Measurements from ENCODE around the gene RRP1B.

GRCh38 chr21:43723648-43724047 lies 64.3 kb downstream of the RRP1B start:
- TF ChIP-seq EZH2 (IDR thresholded peaks at IDR 0.05; ENCODE audit: borderline replicate concordance): no peak
- TF ChIP-seq CTCF (IDR thresholded peaks at IDR 0.05; ENCODE audit: poor library complexity): no peak
